NCI-H2081 treated with DMSO at 0.1 percent for 48 hours (cell line): ENCODE measurements around the gene MECP2.
"Not testable (repeated sequence)": the region's sequence is repeated elsewhere in the genome, so short reads cannot be mapped to it uniquely, and the experiment has no call there.

Experiments used
- DNase-seq: peaks from one replicate; lab custom pipeline; 2025; lab: John Stamatoyannopoulos, UW

The MECP2 gene

GRCh38 chrX:154097589-154098541 lies at the start of gene MECP2:
Gene MECP2 (minus strand): TSS chrX:154097717.
- DNase-seq, result no peak

- not testable (repeated sequence) for DNase-seq
Observed at GRCh38 chrX:154144010-154144409, 46.5 kb upstream of the MECP2 start, which contains the start of gene OPN1LW. Gene OPN1LW (plus strand): TSS chrX:154144243. CDS start chrX:154144284, 41 bp downstream.

- DNase-seq, result no peak
Observed at GRCh38 chrX:154142950-154143745, 45.6 kb upstream of the MECP2 start.

- DNase-seq, result no peak
Observed at GRCh38 chrX:154142386-154142785, 44.9 kb upstream of the MECP2 start.

- DNase-seq, result no peak
Observed at GRCh38 chrX:154140742-154141141, 43.2 kb upstream of the MECP2 start.

- no peak for DNase-seq
Observed at GRCh38 chrX:154140206-154140605, 42.7 kb upstream of the MECP2 start.

- no peak for DNase-seq
Observed at GRCh38 chrX:154138857-154139256, 41.3 kb upstream of the MECP2 start.

- DNase-seq, result no peak
Observed at GRCh38 chrX:154136627-154137161, 39.2 kb upstream of the MECP2 start.

- no peak for DNase-seq
Observed at GRCh38 chrX:154135458-154136229, 38.1 kb upstream of the MECP2 start.

GRCh38 chrX:154132366-154132765 lies 34.8 kb upstream of the MECP2 start:
- no peak for DNase-seq

GRCh38 chrX:154131955-154132354 lies 34.4 kb upstream of the MECP2 start:
- DNase-seq, result no peak

- DNase-seq, result no peak
Observed at GRCh38 chrX:154126101-154126500, 28.6 kb upstream of the MECP2 start.

GRCh38 chrX:154125391-154126040 lies 28.0 kb upstream of the MECP2 start:
- DNase-seq, result no peak

GRCh38 chrX:154123241-154124219 lies 26.0 kb upstream of the MECP2 start:
- DNase-seq, result no peak

GRCh38 chrX:154121961-154122360 lies 24.4 kb upstream of the MECP2 start:
- DNase-seq, result no peak

- DNase-seq, result no peak
Observed at GRCh38 chrX:154121207-154121606, 23.7 kb upstream of the MECP2 start.

GRCh38 chrX:154120567-154120966 lies 23.1 kb upstream of the MECP2 start:
- no peak for DNase-seq

GRCh38 chrX:154117566-154117965 lies 20.0 kb upstream of the MECP2 start:
- DNase-seq, result no peak

- no peak for DNase-seq
Observed at GRCh38 chrX:154116426-154117211, 19.1 kb upstream of the MECP2 start.
